ENCODE results near the gene FAM81B. TPM values are rescaled to one million over a fixed set of nuclear protein-coding genes. Genes with fewer than 3 reads are reported as not detected.
A peak's percentile ranks its signal among the peaks of the same experiment; 100 is the strongest.

The FAM81B gene
- polyA plus RNA-seq, 2 of the 4 experiments (the other 2 are of a cell fraction), result 0.05 TPM; not detected in 1

- TF ChIP-seq GATA3 (IDR thresholded peaks at IDR 0.05; ENCODE audit: borderline replicate concordance), result no peak
- peak; percentile 96 for TF ChIP-seq MAFK (IDR thresholded peaks at IDR 0.05; ENCODE audit: partially characterized antibody)
- Histone ChIP-seq H3K4me3 (no peak overlapping the region), H3K4me2 (no peak overlapping the region), H3K27ac (no peak overlapping the region), H3K9me3 (no peaks in the 10 kb centered on the region), H3K4me1 (no peaks in the 10 kb centered on the region)
- CTCF ChIA-PET, result no interaction called here
- no peak for ATAC-seq
- 64% methylated on average over 2 of the region's 2 CpGs for WGBS (ENCODE audit: missing lambda C conversion rate)
- no peak for DNase-seq (ENCODE audit: low read depth in 1 of 2, low spot score in 1 of 2)
- FAIRE-seq, result no peak
- POLR2A ChIA-PET, result no interaction called here
Measured at GRCh38 chr5:95379133-95379532, 12.0 kb upstream of the FAM81B start.

GRCh38 chr5:95380103-95380628, 11.0 kb upstream of the FAM81B start:
- ChIA-PET CTCF (no interaction called here), POLR2A (no interaction called here)

GRCh38 chr5:95382801-95383200, 8.4 kb upstream of the FAM81B start:
- POLR2A ChIA-PET, result no interaction called here
- H3K4me1 ChIP-seq, result no peaks in the 10 kb centered on the region
- no peak for FAIRE-seq
- H3K4me3 ChIP-seq, result no peak overlapping the region
- WGBS (ENCODE audit: missing lambda C conversion rate), result 46% methylated on average over 4 of the region's 4 CpGs
- DNase-seq (ENCODE audit: low read depth in 1 of 2, low spot score in 1 of 2), result no peak
- no peak for ATAC-seq
- no peaks in the 10 kb centered on the region for H3K9me3 ChIP-seq
- CTCF ChIA-PET, result no interaction called here
- no peak for TF ChIP-seq HEYL (CRISPR knock-in tag; IDR thresholded peaks at IDR 0.05)
- no peak for TF ChIP-seq E2F6 (IDR thresholded peaks at IDR 0.05; ENCODE audit: borderline replicate concordance, low read depth)
- no peak for TF ChIP-seq PBX3 (IDR thresholded peaks at IDR 0.05)
- TF ChIP-seq MAFK (IDR thresholded peaks at IDR 0.05; ENCODE audit: partially characterized antibody), result no peak
- TF ChIP-seq RAD21 (conservative IDR thresholded peaks at IDR 0.05 in 1 of 2, IDR thresholded peaks at IDR 0.05 in 1 of 2), result no peak
- no peak for TF ChIP-seq EP300 (IDR thresholded peaks at IDR 0.05)
- no peak for TF ChIP-seq ZFP36 (IDR thresholded peaks at IDR 0.05; ENCODE audit: borderline replicate concordance, partially characterized antibody)
- TF ChIP-seq JUNB (IDR thresholded peaks at IDR 0.05), result no peak
- no peak for TF ChIP-seq ZSCAN20 (CRISPR knock-in tag; IDR thresholded peaks at IDR 0.05)
- TF ChIP-seq ELK1 (IDR thresholded peaks at IDR 0.05; ENCODE audit: low read depth, low read length), result no peak
- no peak for TF ChIP-seq SMC3 (IDR thresholded peaks at IDR 0.05)
- no peak for TF ChIP-seq HOXA7 (CRISPR knock-in tag; IDR thresholded peaks at IDR 0.05)
- no peak overlapping the region for H3K27ac ChIP-seq
- no peak overlapping the region for H3K4me2 ChIP-seq

More at GRCh38 chr5:95380103-95380628, 11.0 kb upstream of the FAM81B start:
- no peaks in the 10 kb centered on the region for H3K9me3 ChIP-seq
- FAIRE-seq (no peak), ATAC-seq (no peak), DNase-seq (ENCODE audit: low read depth in 1 of 2, low spot score in 1 of 2) (no peak)
- TF ChIP-seq POLR2AphosphoS2 (conservative IDR thresholded peaks at IDR 0.05; ENCODE audit: low read length), result no peak
- TF ChIP-seq EHF (CRISPR knock-in tag; IDR thresholded peaks at IDR 0.05), result no peak
- TF ChIP-seq MYC (IDR thresholded peaks at IDR 0.05; ENCODE audit: borderline replicate concordance, low read length), result no peak
- no peak for TF ChIP-seq FOSL2 (IDR thresholded peaks at IDR 0.05)
- TF ChIP-seq FOSL2 (CRISPR knock-in tag; IDR thresholded peaks at IDR 0.05), result no peak
- TF ChIP-seq HOXA7 (CRISPR knock-in tag; IDR thresholded peaks at IDR 0.05), result no peak
- TF ChIP-seq KDM5A (IDR thresholded peaks at IDR 0.05), result no peak
- TF ChIP-seq CBX8 (IDR thresholded peaks at IDR 0.05), result no peak
- no peak for TF ChIP-seq CHD4 (IDR thresholded peaks at IDR 0.05; ENCODE audit: borderline replicate concordance)
- no peak for TF ChIP-seq RFX5 (IDR thresholded peaks at IDR 0.05)
- TF ChIP-seq E2F6 (IDR thresholded peaks at IDR 0.05; ENCODE audit: borderline replicate concordance, low read depth), result no peak
- TF ChIP-seq POLR2A (IDR thresholded peaks at IDR 0.05; ENCODE audit: low read length), result no peak
- H3K4me1 ChIP-seq, result no peaks in the 10 kb centered on the region
- H3K27ac ChIP-seq, result no peak overlapping the region
- WGBS (ENCODE audit: missing lambda C conversion rate), result 57% methylated on average over 5 of the region's 5 CpGs
- H3K4me3 ChIP-seq, result no peak overlapping the region
- no peak overlapping the region for H3K4me2 ChIP-seq
